GM12874 (cell line): Measurements from ENCODE around the gene KIAA1958.

Experiments
- TF ChIP-seq, protein P1 (sequence below): IDR thresholded peaks from 2 replicates; pipeline ENCODE4 v1.5.1; 2011; ENCODE audit warnings: low read depth, mild to moderate bottlenecking, control low read depth, low read length, moderate library complexity; ENCODE audit not compliant: insufficient read depth

KIAA1958 gene

DNA sequence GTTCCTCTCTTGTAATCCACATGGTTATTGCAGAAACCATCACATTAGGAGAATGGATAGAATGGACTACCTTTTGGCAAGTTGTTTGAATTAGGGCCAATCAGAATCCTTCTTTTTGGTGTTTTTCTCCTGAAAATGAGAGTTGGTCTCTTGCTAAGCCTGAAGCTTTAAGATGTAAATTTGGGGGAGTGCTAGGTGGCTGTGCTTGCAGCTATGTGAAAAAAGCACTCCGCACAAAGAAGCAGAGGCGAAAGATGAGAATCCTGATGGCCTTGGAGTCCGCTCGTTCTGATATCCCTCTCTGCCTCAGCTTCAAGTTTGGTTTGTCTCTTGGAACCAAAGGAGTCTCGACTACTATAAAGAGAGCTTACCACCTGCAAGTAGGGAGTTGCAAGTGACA, 167.7 kb downstream of the KIAA1958 start:
- TF ChIP-seq, protein P1, sequence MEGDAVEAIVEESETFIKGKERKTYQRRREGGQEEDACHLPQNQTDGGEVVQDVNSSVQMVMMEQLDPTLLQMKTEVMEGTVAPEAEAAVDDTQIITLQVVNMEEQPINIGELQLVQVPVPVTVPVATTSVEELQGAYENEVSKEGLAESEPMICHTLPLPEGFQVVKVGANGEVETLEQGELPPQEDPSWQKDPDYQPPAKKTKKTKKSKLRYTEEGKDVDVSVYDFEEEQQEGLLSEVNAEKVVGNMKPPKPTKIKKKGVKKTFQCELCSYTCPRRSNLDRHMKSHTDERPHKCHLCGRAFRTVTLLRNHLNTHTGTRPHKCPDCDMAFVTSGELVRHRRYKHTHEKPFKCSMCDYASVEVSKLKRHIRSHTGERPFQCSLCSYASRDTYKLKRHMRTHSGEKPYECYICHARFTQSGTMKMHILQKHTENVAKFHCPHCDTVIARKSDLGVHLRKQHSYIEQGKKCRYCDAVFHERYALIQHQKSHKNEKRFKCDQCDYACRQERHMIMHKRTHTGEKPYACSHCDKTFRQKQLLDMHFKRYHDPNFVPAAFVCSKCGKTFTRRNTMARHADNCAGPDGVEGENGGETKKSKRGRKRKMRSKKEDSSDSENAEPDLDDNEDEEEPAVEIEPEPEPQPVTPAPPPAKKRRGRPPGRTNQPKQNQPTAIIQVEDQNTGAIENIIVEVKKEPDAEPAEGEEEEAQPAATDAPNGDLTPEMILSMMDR: no peak

DNA sequence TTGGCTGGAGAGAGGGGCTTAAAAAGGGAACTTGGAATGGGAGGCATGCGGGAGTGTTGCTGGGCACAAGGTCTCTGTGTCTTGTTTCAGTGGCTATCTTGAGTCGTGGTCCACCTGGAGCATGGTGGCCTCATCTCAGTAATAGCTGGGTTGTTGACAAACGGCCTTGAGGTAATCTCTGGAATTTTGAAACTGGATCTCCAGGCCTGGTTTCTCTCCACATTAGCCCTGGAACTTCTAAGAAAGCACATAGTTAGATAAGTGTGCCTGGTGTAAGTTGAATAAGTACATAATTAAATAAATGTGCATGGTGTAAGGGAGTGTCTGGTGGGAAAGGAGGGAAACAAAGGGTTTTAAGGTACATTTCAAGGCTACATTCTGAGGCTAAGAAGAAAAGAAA, 169.0 kb downstream of the KIAA1958 start:
- TF ChIP-seq, protein P1: no peak

- TF ChIP-seq, protein P1: no peak
Observed at GRCh38 chr9:112659906-112660305, 173.3 kb downstream of the KIAA1958 start.

DNA sequence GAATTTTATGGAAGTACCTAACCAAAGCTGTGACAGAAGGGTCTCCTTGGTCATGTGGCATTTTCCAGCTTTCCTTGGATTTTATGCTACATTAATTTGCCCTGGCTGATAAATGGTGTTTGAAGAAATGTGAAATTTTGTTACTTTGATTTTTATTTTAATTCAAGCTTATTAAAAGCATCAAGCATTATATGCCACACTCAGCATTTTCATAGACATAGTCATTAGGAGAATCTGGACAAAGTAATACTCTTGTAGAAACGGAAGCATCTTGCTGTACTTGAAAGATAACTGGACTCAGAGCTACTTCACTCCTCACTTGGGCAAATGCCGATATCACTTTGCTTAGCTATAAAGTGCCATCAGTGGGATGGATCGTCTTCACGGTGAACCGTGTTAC, 177.1 kb downstream of the KIAA1958 start:
- TF ChIP-seq, protein P1: no peak

DNA sequence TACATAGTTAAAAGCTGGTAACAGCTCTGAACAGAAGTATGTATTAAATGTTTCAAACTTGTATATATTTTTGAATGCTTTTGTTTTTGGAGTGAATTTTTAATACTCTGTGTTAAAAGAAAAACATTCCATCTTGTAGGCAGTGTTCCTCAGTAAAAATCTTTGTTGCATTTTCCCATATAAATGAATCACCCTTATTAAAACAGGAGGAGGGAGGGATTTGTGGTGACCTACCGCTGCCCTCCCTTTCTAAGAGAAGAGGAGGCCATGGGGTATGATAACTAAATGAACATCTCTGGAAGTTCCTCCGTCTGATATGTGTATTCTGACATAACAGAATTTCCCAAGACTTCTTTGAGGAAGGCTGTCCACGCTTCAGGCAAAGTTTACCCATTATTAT, 177.9 kb downstream of the KIAA1958 start:
- TF ChIP-seq, protein P1: no peak

DNA sequence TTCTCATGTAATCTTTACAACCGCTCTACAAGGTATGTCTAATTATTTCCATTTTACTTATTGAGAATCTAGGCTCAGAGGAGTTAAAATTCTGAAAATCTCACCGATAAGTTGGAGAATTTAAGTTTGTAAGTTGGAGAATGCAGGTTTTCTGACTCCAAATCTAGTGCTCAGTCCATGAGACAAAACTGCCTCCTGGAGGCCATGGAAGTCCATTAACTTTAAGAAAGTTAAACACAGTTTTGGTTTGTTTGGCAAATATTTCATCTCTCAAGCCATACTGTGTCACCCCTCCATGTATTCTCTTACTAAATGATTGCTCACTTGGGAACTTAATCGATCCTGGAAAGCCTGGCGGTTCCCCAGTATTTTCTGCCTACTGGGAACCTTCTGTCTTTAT, 178.7 kb downstream of the KIAA1958 start:
- TF ChIP-seq, protein P1: peak; percentile 5; the same call in 1 of the 2 replicates

- TF ChIP-seq, protein P1: no peak
Observed at GRCh38 chr9:112669326-112669725, 182.7 kb downstream of the KIAA1958 start.

DNA sequence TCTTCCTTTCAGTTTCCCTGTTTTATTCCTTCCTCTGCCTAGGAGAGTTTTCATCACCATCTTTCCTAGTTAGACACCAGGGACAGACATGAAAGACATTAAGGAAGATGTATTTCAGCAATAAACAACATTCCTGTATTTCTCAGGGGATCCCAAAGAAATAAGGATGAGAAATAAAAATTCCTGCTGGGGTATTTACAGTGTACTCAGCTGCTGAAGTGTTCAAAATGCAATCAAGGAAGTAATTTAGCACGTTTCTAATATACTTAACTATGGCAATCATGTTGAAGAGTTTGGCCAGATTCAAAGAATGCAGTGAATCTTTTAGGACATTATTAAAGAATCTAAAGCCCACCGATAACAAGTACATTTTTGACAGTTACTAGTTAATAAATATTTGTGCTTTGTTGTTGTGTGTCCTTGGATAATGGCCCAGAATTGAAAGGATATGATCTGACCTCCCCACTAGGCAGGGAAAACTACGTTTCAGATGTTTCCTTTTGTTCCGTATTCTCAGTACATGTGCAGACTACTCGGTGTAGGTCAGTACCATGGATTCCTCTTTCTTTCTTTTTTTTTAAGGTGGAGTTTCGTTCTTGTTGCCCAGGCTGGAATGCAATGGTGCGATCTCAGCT, 184.5 kb downstream of the KIAA1958 start:
- TF ChIP-seq, protein P1: no peak
